ENCODE data around the gene TMX1. TPM values are rescaled to one million over a fixed set of nuclear protein-coding genes. Genes with fewer than 3 reads are reported as not detected.
A peak's percentile ranks its signal among the peaks of the same experiment; 100 is the strongest.

Gene TMX1
- total and polyA plus RNA-seq, 11 donors = 3.2 to 18.6 (median 8.9) TPM

DNA sequence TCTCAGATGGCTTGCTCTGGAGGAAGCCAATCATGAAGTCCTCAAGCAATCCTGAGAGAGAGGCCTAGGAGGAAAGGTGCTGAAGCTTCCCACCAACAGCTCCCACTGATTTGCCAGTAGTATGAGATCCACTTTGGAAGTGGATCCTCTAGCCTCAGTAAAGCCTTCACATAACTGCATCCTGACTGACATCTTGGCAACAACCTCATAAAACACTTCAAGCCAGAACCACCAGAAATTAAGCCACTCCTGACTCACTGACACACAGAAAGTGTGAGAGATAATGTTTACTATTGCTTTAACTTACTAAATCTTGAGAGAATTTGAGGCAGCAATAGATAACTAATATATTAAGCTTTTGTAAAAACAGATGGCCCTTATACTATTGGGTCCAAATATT, 11.7 kb upstream of the TMX1 start:
- no peak for TF ChIP-seq POLR2A (IDR thresholded peaks at IDR 0.05)
- TF ChIP-seq, protein P1, sequence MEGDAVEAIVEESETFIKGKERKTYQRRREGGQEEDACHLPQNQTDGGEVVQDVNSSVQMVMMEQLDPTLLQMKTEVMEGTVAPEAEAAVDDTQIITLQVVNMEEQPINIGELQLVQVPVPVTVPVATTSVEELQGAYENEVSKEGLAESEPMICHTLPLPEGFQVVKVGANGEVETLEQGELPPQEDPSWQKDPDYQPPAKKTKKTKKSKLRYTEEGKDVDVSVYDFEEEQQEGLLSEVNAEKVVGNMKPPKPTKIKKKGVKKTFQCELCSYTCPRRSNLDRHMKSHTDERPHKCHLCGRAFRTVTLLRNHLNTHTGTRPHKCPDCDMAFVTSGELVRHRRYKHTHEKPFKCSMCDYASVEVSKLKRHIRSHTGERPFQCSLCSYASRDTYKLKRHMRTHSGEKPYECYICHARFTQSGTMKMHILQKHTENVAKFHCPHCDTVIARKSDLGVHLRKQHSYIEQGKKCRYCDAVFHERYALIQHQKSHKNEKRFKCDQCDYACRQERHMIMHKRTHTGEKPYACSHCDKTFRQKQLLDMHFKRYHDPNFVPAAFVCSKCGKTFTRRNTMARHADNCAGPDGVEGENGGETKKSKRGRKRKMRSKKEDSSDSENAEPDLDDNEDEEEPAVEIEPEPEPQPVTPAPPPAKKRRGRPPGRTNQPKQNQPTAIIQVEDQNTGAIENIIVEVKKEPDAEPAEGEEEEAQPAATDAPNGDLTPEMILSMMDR (IDR thresholded peaks at IDR 0.05) = no peak
- no peak overlapping the region for H3K27ac ChIP-seq
- ATAC-seq = no peak
- no peaks in the 10 kb centered on the region for H3K36me3 ChIP-seq
- no peaks in the 10 kb centered on the region for H3K9me3 ChIP-seq
- H3K27me3 ChIP-seq = no peaks in the 10 kb centered on the region
- DNase-seq = no peak
- intact Hi-C loops (cut with DNase I) = loop anchor here in 2 of 10 donors (5.0 to 10.0 kb wide), 2 partner anchors 271 to 274 kb away; no protein-coding TSS in a partner anchor
- no peaks in the 10 kb centered on the region for H3K4me1 ChIP-seq
- no peak overlapping the region for H3K4me3 ChIP-seq

DNA sequence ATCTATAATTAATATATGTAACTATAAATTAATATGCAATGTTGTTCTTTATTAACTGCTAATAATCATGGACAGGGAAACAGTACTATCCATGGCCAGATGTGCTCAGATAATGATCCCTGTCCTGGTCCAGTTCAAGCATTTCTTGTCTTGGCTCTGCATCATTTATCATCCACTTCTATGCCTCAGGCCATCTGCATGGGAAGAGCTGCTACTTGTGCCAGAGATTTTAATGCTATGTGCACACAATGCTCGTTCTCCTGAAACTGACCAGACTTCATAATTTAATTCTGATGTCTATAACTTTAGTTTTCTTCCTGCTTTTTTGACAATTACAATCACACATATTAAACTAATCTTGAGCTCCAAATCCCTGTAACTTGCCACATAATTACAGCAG, 11.2 kb upstream of the TMX1 start:
- no peaks in the 10 kb centered on the region for H3K4me1 ChIP-seq
- 67 to 84% (median 76%) methylated on average over 1 of the region's 1 CpG for WGBS, 4 donors
- no peaks in the 10 kb centered on the region for H3K9me3 ChIP-seq
- intact Hi-C loops (cut with DNase I) = loop anchor here in 2 of 10 donors (5.0 to 10.0 kb wide), 2 partner anchors 272 to 274 kb away; no protein-coding TSS in a partner anchor
- H3K27me3 ChIP-seq = no peaks in the 10 kb centered on the region
- ATAC-seq = no peak
- no peak overlapping the region for H3K27ac ChIP-seq
- H3K4me3 ChIP-seq = no peak overlapping the region
- no peak for DNase-seq
- no peaks in the 10 kb centered on the region for H3K36me3 ChIP-seq
- TF ChIP-seq, protein P1 (IDR thresholded peaks at IDR 0.05) = no peak
- no peak for TF ChIP-seq POLR2A (IDR thresholded peaks at IDR 0.05)

DNA sequence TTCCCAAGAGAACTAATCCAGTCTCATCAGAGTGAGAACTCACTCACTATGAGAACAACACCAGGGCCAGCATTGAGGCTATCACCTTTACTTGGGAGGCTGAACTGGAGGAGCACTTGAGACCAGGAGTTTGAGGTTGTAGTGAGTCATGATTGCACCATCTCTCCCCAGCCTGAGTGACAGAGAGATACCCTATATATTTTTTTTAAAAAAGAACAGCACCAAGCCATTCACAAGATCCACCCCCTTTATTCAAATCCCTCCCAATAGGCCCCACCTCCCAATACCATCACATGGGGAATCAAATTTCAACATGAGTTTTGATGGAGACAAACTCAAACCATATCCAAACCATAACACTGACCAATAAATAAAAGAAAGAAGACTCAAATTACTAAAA, 3.7 kb upstream of the TMX1 start:
- Histone ChIP-seq H3K4me1 (peaks cover 0 to 11% (median 5%) of the 10 kb centered on the region in 12 donors), H3K9me3 (no peaks in the 10 kb centered on the region), H3K27ac (no peak overlapping the region), H3K27me3 (no peaks in the 10 kb centered on the region), H3K36me3 (no peaks in the 10 kb centered on the region), H3K4me3 (no peak overlapping the region)
- TF ChIP-seq, protein P1 (IDR thresholded peaks at IDR 0.05) = no peak
- no peak for TF ChIP-seq POLR2A (IDR thresholded peaks at IDR 0.05)
- ATAC-seq (no peak), DNase-seq (no peak)
- intact Hi-C loops (cut with DNase I) = no loop called here

DNA sequence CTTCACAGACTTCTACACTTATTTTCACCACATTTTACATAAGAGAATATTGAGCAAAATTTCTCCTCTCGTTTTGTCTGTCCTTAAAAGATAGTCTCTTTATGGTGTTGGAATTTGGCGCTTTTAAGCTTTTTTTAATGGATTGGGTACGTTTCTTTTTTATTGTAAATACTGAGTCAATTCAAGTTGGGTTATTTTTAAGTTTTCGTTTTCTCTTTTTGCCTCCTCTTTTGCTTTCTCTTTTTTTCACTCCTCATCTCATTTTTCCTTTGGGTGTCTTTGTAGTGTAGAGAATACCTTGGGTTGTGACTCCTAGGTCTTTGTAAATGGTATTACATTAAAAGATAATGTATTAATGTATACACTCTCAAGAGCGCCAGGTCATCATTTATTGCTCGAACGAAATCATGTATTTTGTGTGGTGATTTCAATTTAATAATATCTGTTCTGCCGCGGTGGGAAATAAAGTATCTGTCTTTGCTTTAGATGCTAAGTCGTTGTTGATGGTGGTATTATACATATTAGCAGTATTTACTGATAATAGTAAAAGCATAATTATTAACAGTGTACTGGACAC, 845 bp downstream of the TMX1 start:
- DNase-seq = no peak
- 15 to 23% (median 17%) methylated on average over 10 of the region's 10 CpGs for WGBS, 4 donors

More for the DNA sequence above, 845 bp downstream of the TMX1 start:
- no peaks in the 10 kb centered on the region for H3K9me3 ChIP-seq
- intact Hi-C loops (cut with DNase I) = no loop called here
- H3K4me3 ChIP-seq = peak overlapping the region; percentile 70 to 99 (median 84)
- peak overlapping the region in 11 of 12 donors; percentile 26 to 92 (median 86) for H3K27ac ChIP-seq
- TF ChIP-seq, protein P1 (IDR thresholded peaks at IDR 0.05) = no peak
- TF ChIP-seq POLR2A (IDR thresholded peaks at IDR 0.05) = no peak
- peaks cover 0 to 38% (median 19%) of the 10 kb centered on the region in 12 donors for H3K4me1 ChIP-seq
- no peak for ATAC-seq
- H3K36me3 ChIP-seq = peaks cover 0 to 11% (median 4%) of the 10 kb centered on the region in 9 donors
- H3K27me3 ChIP-seq = no peaks in the 10 kb centered on the region

Data from heart left ventricle (tissue), 16 donors.